ENCODE measurements around the gene ERC1. TPM values are rescaled to one million over a fixed set of nuclear protein-coding genes. Genes with fewer than 3 reads are reported as not detected.

Gene ERC1
- total and polyA plus RNA-seq, 9 of the 15 experiments (the other 6 are each of a cell fraction or from before 2014, with no cell fraction given), result 0.74 to 11.8 (median 4.8) TPM

DNA sequence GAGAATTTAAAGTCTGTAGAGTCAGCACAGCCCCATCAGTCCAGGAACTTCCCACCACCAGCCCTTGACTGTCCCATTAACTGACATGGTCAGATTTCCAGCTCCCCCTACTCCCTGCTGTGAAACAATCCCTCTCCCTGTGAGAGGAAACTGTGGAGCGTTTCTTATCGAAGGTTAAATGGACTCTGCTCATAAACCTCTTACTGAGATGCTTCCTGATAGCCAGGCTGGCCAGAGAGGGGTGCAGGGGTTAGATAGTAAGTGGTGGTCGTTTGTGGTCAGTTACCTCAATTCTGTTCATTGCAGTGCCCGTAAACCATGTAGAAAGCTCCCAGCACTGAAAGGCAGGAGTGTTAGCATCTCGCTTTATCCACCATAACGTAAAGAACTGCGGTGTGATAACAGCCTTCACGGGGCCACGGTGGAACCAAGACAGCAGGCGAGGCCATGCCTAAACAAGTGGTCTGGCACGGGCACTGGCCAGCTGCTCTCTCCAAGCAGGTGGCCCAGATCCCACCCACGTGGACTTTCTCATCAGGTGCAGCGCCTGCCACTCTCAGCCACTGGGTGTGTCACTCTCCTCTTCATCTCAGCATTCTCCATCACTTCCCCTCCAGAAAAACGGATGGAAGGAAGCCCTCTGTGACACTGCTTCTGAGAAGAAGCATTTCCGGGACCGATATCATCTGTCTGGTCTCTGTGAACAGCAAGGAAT, 501.1 kb downstream of the ERC1 start (continued):
- TF ChIP-seq, protein P1, sequence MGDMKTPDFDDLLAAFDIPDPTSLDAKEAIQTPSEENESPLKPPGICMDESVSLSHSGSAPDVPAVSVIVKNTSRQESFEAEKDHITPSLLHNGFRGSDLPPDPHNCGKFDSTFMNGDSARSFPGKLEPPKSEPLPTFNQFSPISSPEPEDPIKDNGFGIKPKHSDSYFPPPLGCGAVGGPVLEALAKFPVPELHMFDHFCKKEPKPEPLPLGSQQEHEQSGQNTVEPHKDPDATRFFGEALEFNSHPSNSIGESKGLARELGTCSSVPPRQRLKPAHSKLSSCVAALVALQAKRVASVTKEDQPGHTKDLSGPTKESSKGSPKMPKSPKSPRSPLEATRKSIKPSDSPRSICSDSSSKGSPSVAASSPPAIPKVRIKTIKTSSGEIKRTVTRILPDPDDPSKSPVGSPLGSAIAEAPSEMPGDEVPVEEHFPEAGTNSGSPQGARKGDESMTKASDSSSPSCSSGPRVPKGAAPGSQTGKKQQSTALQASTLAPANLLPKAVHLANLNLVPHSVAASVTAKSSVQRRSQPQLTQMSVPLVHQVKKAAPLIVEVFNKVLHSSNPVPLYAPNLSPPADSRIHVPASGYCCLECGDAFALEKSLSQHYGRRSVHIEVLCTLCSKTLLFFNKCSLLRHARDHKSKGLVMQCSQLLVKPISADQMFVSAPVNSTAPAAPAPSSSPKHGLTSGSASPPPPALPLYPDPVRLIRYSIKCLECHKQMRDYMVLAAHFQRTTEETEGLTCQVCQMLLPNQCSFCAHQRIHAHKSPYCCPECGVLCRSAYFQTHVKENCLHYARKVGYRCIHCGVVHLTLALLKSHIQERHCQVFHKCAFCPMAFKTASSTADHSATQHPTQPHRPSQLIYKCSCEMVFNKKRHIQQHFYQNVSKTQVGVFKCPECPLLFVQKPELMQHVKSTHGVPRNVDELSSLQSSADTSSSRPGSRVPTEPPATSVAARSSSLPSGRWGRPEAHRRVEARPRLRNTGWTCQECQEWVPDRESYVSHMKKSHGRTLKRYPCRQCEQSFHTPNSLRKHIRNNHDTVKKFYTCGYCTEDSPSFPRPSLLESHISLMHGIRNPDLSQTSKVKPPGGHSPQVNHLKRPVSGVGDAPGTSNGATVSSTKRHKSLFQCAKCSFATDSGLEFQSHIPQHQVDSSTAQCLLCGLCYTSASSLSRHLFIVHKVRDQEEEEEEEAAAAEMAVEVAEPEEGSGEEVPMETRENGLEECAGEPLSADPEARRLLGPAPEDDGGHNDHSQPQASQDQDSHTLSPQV (IDR thresholded peaks at IDR 0.05), result 0 out of 2 replicates have a peak, but pooled peaks have one; percentile 48
- TF ChIP-seq ZNF263 (CRISPR knock-in tag; IDR thresholded peaks at IDR 0.05; ENCODE audit: borderline replicate concordance), result no peak
- TF ChIP-seq ZNF124 (CRISPR knock-in tag; IDR thresholded peaks at IDR 0.05), result no peak
- TF ChIP-seq POLR3G (IDR thresholded peaks at IDR 0.05; ENCODE audit: extremely low read depth, insufficient read length, insufficient replicate concordance), result no peak
- TF ChIP-seq ELF4 (CRISPR knock-in tag; IDR thresholded peaks at IDR 0.05), result peak; percentile 19; the same call in 1 of the 2 replicates
- peak; percentile 83 for TF ChIP-seq CBFA2T2 (conservative IDR thresholded peaks at IDR 0.05)
- peak; percentile 38; the same call in 1 of the 2 replicates for TF ChIP-seq MBD2 (IDR thresholded peaks at IDR 0.05; ENCODE audit: borderline replicate concordance, low read depth)
- peak; percentile 86 for TF ChIP-seq TCF3 (CRISPR knock-in tag; IDR thresholded peaks at IDR 0.05)
- peak; percentile 69; the same call in 1 of the 2 replicates for TF ChIP-seq GATA2 (CRISPR knock-in tag; IDR thresholded peaks at IDR 0.05)
- peak; percentile 31 for TF ChIP-seq HNRNPLL (IDR thresholded peaks at IDR 0.05; ENCODE audit: low read depth, low read length, poor library complexity, severe bottlenecking)
- TF ChIP-seq, protein P2, sequence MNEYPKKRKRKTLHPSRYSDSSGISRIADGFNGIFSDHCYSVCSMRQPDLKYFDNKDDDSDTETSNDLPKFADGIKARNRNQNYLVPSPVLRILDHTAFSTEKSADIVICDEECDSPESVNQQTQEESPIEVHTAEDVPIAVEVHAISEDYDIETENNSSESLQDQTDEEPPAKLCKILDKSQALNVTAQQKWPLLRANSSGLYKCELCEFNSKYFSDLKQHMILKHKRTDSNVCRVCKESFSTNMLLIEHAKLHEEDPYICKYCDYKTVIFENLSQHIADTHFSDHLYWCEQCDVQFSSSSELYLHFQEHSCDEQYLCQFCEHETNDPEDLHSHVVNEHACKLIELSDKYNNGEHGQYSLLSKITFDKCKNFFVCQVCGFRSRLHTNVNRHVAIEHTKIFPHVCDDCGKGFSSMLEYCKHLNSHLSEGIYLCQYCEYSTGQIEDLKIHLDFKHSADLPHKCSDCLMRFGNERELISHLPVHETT (CRISPR knock-in tag; conservative IDR thresholded peaks at IDR 0.05 in 1 of 2, IDR thresholded peaks at IDR 0.05 in 1 of 2), result 0 out of 4 replicates have a peak, but pooled peaks of 1 of the 2 experiments have one; percentile 26
- TF ChIP-seq RFX1 (IDR thresholded peaks at IDR 0.05), result no peak
- no peak for TF ChIP-seq POLR2AphosphoS2 (IDR thresholded peaks at IDR 0.05; ENCODE audit: low read length)
- no peak for TF ChIP-seq ZNF197 (CRISPR knock-in tag; IDR thresholded peaks at IDR 0.05; ENCODE audit: low read depth)
- no peak for TF ChIP-seq EWSR1 (IDR thresholded peaks at IDR 0.05; ENCODE audit: borderline replicate concordance, low read depth, partially characterized antibody)
- TF ChIP-seq CTBP1 (IDR thresholded peaks at IDR 0.05; ENCODE audit: borderline replicate concordance), result peak; percentile 76; the same call in 1 of the 2 replicates
- no peak for TF ChIP-seq ZNF121 (CRISPR knock-in tag; conservative IDR thresholded peaks at IDR 0.05)
- peak; percentile 91 for TF ChIP-seq CBFA2T3 (IDR thresholded peaks at IDR 0.05)
- no peak for TF ChIP-seq BCOR (IDR thresholded peaks at IDR 0.05)
- TF ChIP-seq POLR2AphosphoS5 (IDR thresholded peaks at IDR 0.05; ENCODE audit: control insufficient read depth, insufficient read depth, low read depth, low read length), result peak; percentile 62; the same call in 1 of the 2 replicates
- TF ChIP-seq MXI1 (IDR thresholded peaks at IDR 0.05; ENCODE audit: low read depth, low read length), result no peak
- TF ChIP-seq ZBTB1 (CRISPR knock-in tag; IDR thresholded peaks at IDR 0.05; ENCODE audit: borderline replicate concordance, low read depth), result no peak
- TF ChIP-seq FOXM1 (IDR thresholded peaks at IDR 0.05; ENCODE audit: low read depth), result peak; percentile 32; the same call in 1 of the 2 replicates
- TF ChIP-seq FOXM1 (CRISPR knock-in tag; IDR thresholded peaks at IDR 0.05; ENCODE audit: low read depth), result no peak
- TF ChIP-seq ARNT (IDR thresholded peaks at IDR 0.05), result no peak

Data from K562 (cell line).